Astrocyte (in vitro differentiated cells and primary cell): ENCODE data around the gene HGS. TPM values are rescaled to one million over a fixed set of nuclear protein-coding genes. Genes with fewer than 3 reads are reported as not detected.

Experiments
- DNase-seq: peaks from one replicate; pipeline ENCODE4 v3.0.0-alpha.2; 2010; ENCODE audit warnings: low read depth
- FAIRE-seq: peaks from 2 replicates; lab custom pipeline; 2011; peaks lifted over from hg19 to GRCh38; lab: Jason Lieb, UNC
- H2AFZ ChIP-seq: 2 replicates; pipeline ENCODE4 v1.6.0; 2012; ENCODE audit warnings: low read depth, low read length, inconsistent platforms
- H3K27ac ChIP-seq: 2 replicates; pipeline ENCODE4 v1.5.1; 2011; ENCODE audit warnings: low read depth, low read length, inconsistent platforms
- H3K27me3 ChIP-seq: 2 replicates; pipeline ENCODE4 v1.6.0; 2011; ENCODE audit warnings: low read length, inconsistent platforms; ENCODE audit not compliant: insufficient read depth
- H3K36me3 ChIP-seq: 2 replicates; pipeline ENCODE4 v1.5.1; 2011; ENCODE audit warnings: low read length, inconsistent platforms; ENCODE audit not compliant: insufficient read depth
- H3K4me1 ChIP-seq: 2 replicates; pipeline ENCODE4 v1.5.1; 2011; ENCODE audit warnings: low read length, inconsistent platforms; ENCODE audit not compliant: insufficient read depth
- H3K4me2 ChIP-seq: 2 replicates; pipeline ENCODE4 v1.6.0; 2012; ENCODE audit warnings: low read length, inconsistent platforms
- H3K4me3 ChIP-seq: 2 replicates; pipeline ENCODE4 v1.5.1; 2011; ENCODE audit warnings: low read depth, mild to moderate bottlenecking, low read length, inconsistent platforms; ENCODE audit not compliant: insufficient read depth
- H3K79me2 ChIP-seq: 2 replicates; pipeline ENCODE4 v1.6.0; 2012; ENCODE audit warnings: mild to moderate bottlenecking, low read length, inconsistent platforms; ENCODE audit not compliant: insufficient read depth
- H3K9ac ChIP-seq: 2 replicates; pipeline ENCODE4 v1.6.0; 2012; ENCODE audit warnings: mild to moderate bottlenecking, low read length, inconsistent platforms
- H3K9me3 ChIP-seq: 2 replicates; pipeline ENCODE4 v1.5.1; 2012; ENCODE audit warnings: low read depth, mild to moderate bottlenecking, low read length, inconsistent platforms; ENCODE audit not compliant: insufficient read depth
- H4K20me1 ChIP-seq: 2 replicates; pipeline ENCODE4 v1.6.0; 2012; ENCODE audit warnings: low read length, inconsistent platforms; ENCODE audit not compliant: insufficient read depth
- H3K27ac Mint-ChIP-seq: one replicate; pipeline ENCODE4 v1.8.0; 2021; ENCODE audit warnings: mild to moderate bottlenecking, mixed read lengths; ENCODE audit not compliant: unreplicated experiment
- H3K27me3 Mint-ChIP-seq: one replicate; pipeline ENCODE4 v1.8.0; 2021; ENCODE audit warnings: low read depth, mixed read lengths; ENCODE audit not compliant: unreplicated experiment
- H3K36me3 Mint-ChIP-seq: one replicate; pipeline ENCODE4 v1.8.0; 2021; ENCODE audit warnings: low read depth, mixed read lengths; ENCODE audit not compliant: unreplicated experiment
- H3K4me1 Mint-ChIP-seq: one replicate; pipeline ENCODE4 v1.8.0; 2021; ENCODE audit warnings: low read depth, mixed read lengths; ENCODE audit not compliant: unreplicated experiment
- H3K4me3 Mint-ChIP-seq: one replicate; pipeline ENCODE4 v1.8.0; 2021; ENCODE audit warnings: mild to moderate bottlenecking, moderate library complexity, mixed read lengths; ENCODE audit not compliant: unreplicated experiment
- H3K9me3 Mint-ChIP-seq: one replicate; pipeline ENCODE4 v1.8.0; 2021; ENCODE audit warnings: mild to moderate bottlenecking, mixed read lengths; ENCODE audit not compliant: unreplicated experiment
- CTCF ChIP-seq: IDR thresholded peaks from 2 replicates; pipeline ENCODE4 v1.5.1; 2011; ENCODE audit warnings: low read depth, mild to moderate bottlenecking, inconsistent platforms, low read length, moderate library complexity; ENCODE audit not compliant: insufficient read depth
- EZH2 ChIP-seq: IDR thresholded peaks from 2 replicates; pipeline ENCODE4 v1.6.1; 2012; ENCODE audit warnings: mild to moderate bottlenecking, low read length, inconsistent platforms; ENCODE audit not compliant: insufficient read depth
- microRNA-seq: library from miRNA; unstranded; fragments of <30 nt; microRNA quantifications from one replicate; pipeline ENCODE4 v1.2.0, GENCODE V29; 2020
- total RNA-seq: library from RNA; stranded (reverse); gene quantifications from 2 replicates; pipeline ENCODE4 v1.2.1, GENCODE V29; 2021

Gene HGS
- total RNA-seq, 1 donor from 2014 or later = 122 TPM

- H3K4me1 Mint-ChIP-seq = no peaks in the 10 kb centered on the region
- Histone ChIP-seq H3K79me2 (no peaks in the 10 kb centered on the region), H3K4me3 (no peak overlapping the region), H4K20me1 (no peaks in the 10 kb centered on the region), H3K27ac (no peak overlapping the region), H2AFZ (no peak overlapping the region), H3K9me3 (no peaks in the 10 kb centered on the region), H3K9ac (no peak overlapping the region), H3K4me1 (no peaks in the 10 kb centered on the region), H3K36me3 (no peaks in the 10 kb centered on the region), H3K4me2 (no peak overlapping the region), H3K27me3 (no peaks in the 10 kb centered on the region)
- H3K4me3 Mint-ChIP-seq = no peak overlapping the region
- FAIRE-seq (no peak), DNase-seq (no peak)
- no peak for TF ChIP-seq CTCF
- peak; percentile 32 for TF ChIP-seq EZH2
- no peaks in the 10 kb centered on the region for H3K9me3 Mint-ChIP-seq
- no peak overlapping the region for H3K27ac Mint-ChIP-seq
- no peaks in the 10 kb centered on the region for H3K36me3 Mint-ChIP-seq
- H3K27me3 Mint-ChIP-seq = peaks cover 2% of the 10 kb centered on the region
These were observed 58.0 kb downstream of the HGS start for GRCh38 chr17:81741594-81742452.

Small RNA genes lying within 50 kb of the gene (microRNA-seq; reads per million reads assigned to microRNA genes)
- 3.3 reads per million, percentile 9 among the genes with 10 or more reads in this experiment for gene MIR6786

Other genes with a start within 250 kb of the HGS start
- gene ACTG1, start 171.2 kb upstream of the HGS start, total RNA-seq = 7,049 and 7,369 TPM in 2 replicates
- 5.6 and 8.0 TPM in 2 replicates for gene FSCN2, start 155.6 kb upstream of the HGS start, total RNA-seq
- 35.8 and 38.9 TPM in 2 replicates for gene FAAP100, start 131.7 kb upstream of the HGS start, total RNA-seq
- gene NPLOC4, start 46.9 kb upstream of the HGS start, total RNA-seq = 125 and 127 TPM in 2 replicates
- 2.7 and 3.2 TPM in 2 replicates for gene TSPAN10, start 46.8 kb upstream of the HGS start, total RNA-seq
- gene PDE6G, start 27.5 kb upstream of the HGS start, total RNA-seq = not detected in 2 replicates
- gene OXLD1, start 17.4 kb upstream of the HGS start, total RNA-seq = 22.0 and 28.5 TPM in 2 replicates
- gene CCDC137, start 17.3 kb upstream of the HGS start, total RNA-seq = 25.2 and 29.4 TPM in 2 replicates
- gene ARL16, start 214 bp upstream of the HGS start, total RNA-seq = 38.6 and 40.4 TPM in 2 replicates
- 69.9 and 71.3 TPM in 2 replicates for gene MRPL12, start 19.4 kb downstream of the HGS start, total RNA-seq
- 7.9 and 9.3 TPM in 2 replicates for gene SLC25A10, start 28.3 kb downstream of the HGS start, total RNA-seq
- not detected in 2 replicates for gene GCGR, start 120.1 kb downstream of the HGS start, total RNA-seq
- gene MCRIP1, start 149.3 kb downstream of the HGS start, total RNA-seq = 106 and 113 TPM in 2 replicates
- 0.65 TPM in 1 of 2 replicates, not detected in the other for gene PPP1R27, start 151.0 kb downstream of the HGS start, total RNA-seq
- 1,268 and 1,504 TPM in 2 replicates for gene P4HB, start 176.5 kb downstream of the HGS start, total RNA-seq
- 352 and 367 TPM in 2 replicates for gene ARHGDIA, start 187.3 kb downstream of the HGS start, total RNA-seq
- gene ALYREF, start 207.6 kb downstream of the HGS start, total RNA-seq = 86.4 and 110 TPM in 2 replicates
- gene ANAPC11, start 207.7 kb downstream of the HGS start, total RNA-seq = 104 and 113 TPM in 2 replicates
- gene NPB, start 218.2 kb downstream of the HGS start, total RNA-seq = 2.0 and 2.7 TPM in 2 replicates
- gene PCYT2, start 227.4 kb downstream of the HGS start, total RNA-seq = 26.0 and 31.6 TPM in 2 replicates
- gene SIRT7, start 234.2 kb downstream of the HGS start, total RNA-seq = 26.5 and 30.2 TPM in 2 replicates
- 33.2 and 35.8 TPM in 2 replicates for gene MAFG, start 243.7 kb downstream of the HGS start, total RNA-seq